HUES48 (cell line): Measurements from ENCODE around the gene UBA7.

Source experiments
- H3K27ac ChIP-seq: one replicate; pipeline ENCODE4 v1.7.0; 2013; ENCODE audit warnings: low read depth, low read length, inconsistent platforms
- H3K27me3 ChIP-seq: 2 replicates; pipeline ENCODE4 v1.6.1; 2013; ENCODE audit warnings: mild to moderate bottlenecking, low read length; ENCODE audit not compliant: control insufficient read depth, insufficient read depth
- H3K36me3 ChIP-seq: 2 replicates; pipeline ENCODE4 v1.6.1; 2013; ENCODE audit warnings: low read length; ENCODE audit not compliant: control insufficient read depth, insufficient read depth
- H3K4me1 ChIP-seq: 2 replicates; pipeline ENCODE4 v1.6.1; 2013; ENCODE audit warnings: mild to moderate bottlenecking, low read length; ENCODE audit not compliant: control insufficient read depth, insufficient read depth
- H3K4me3 ChIP-seq: 2 replicates; pipeline ENCODE4 v1.5.1; 2013; ENCODE audit warnings: mild to moderate bottlenecking, low read depth, low read length
- H3K9ac ChIP-seq: 2 replicates; pipeline ENCODE4 v1.6.1; 2013; ENCODE audit warnings: mild to moderate bottlenecking, low read depth, low read length, moderate library complexity
- H3K9me3 ChIP-seq: 2 replicates; pipeline ENCODE4 v1.6.1; 2013; ENCODE audit warnings: low read length; ENCODE audit not compliant: control insufficient read depth, insufficient read depth

UBA7 gene

GRCh38 chr3:49803465-49804140 lies 10.2 kb downstream of the UBA7 start:
- Histone ChIP-seq H3K9me3 (no peaks in the 10 kb centered on the region), H3K4me3 (peak overlapping the region; percentile 95), H3K36me3 (no peaks in the 10 kb centered on the region), H3K27ac (no peak overlapping the region), H3K9ac (no peak overlapping the region), H3K4me1 (peaks cover 14% of the 10 kb centered on the region), H3K27me3 (peaks cover 31% of the 10 kb centered on the region)

GRCh38 chr3:49802719-49803464 lies 10.9 kb downstream of the UBA7 start, which contains the start of gene INKA1:
Gene INKA1 (plus strand): TSS chr3:49803261. CDS start chr3:49803393, 132 bp downstream.
- no peaks in the 10 kb centered on the region for H3K9me3 ChIP-seq
- H3K9ac ChIP-seq: no peak within 1 kb of the TSS
- no peaks in the 10 kb centered on the region for H3K36me3 ChIP-seq
- no peak within 1 kb of the TSS for H3K27ac ChIP-seq
- H3K27me3 ChIP-seq: peaks cover 31% of the 10 kb centered on the region
- H3K4me1 ChIP-seq: peaks cover 14% of the 10 kb centered on the region
- peak within 1 kb of the TSS; percentile 95 for H3K4me3 ChIP-seq

GRCh38 chr3:49801160-49801559 lies 12.6 kb downstream of the UBA7 start:
- Histone ChIP-seq H3K9ac (no peak overlapping the region), H3K9me3 (no peaks in the 10 kb centered on the region)

GRCh38 chr3:49799761-49800160 lies 14.0 kb downstream of the UBA7 start, which contains the start of gene CDHR4:
Gene CDHR4 (minus strand): TSS chr3:49799873. CDS start chr3:49799812, 61 bp downstream.
- Histone ChIP-seq H3K4me3 (no peak within 1 kb of the TSS), H3K27me3 (peaks cover 24% of the 10 kb centered on the region), H3K9ac (no peak within 1 kb of the TSS), H3K4me1 (no peaks in the 10 kb centered on the region), H3K9me3 (no peaks in the 10 kb centered on the region), H3K36me3 (no peaks in the 10 kb centered on the region), H3K27ac (no peak within 1 kb of the TSS)

More at GRCh38 chr3:49801160-49801559, 12.6 kb downstream of the UBA7 start:
- Histone ChIP-seq H3K4me1 (peaks cover 6% of the 10 kb centered on the region; the same call in 1 of the 2 replicates), H3K27me3 (peaks cover 31% of the 10 kb centered on the region), H3K4me3 (no peak overlapping the region), H3K27ac (no peak overlapping the region), H3K36me3 (no peaks in the 10 kb centered on the region)

GRCh38 chr3:49799105-49799504 lies 14.6 kb downstream of the UBA7 start:
- H3K4me3 ChIP-seq: no peak overlapping the region
- no peaks in the 10 kb centered on the region for H3K4me1 ChIP-seq
- no peak overlapping the region for H3K27ac ChIP-seq
- H3K27me3 ChIP-seq: peaks cover 17% of the 10 kb centered on the region
- no peak overlapping the region for H3K9ac ChIP-seq
- H3K9me3 ChIP-seq: no peaks in the 10 kb centered on the region
- no peaks in the 10 kb centered on the region for H3K36me3 ChIP-seq

- Histone ChIP-seq H3K9me3 (no peaks in the 10 kb centered on the region), H3K36me3 (no peaks in the 10 kb centered on the region), H3K9ac (no peak overlapping the region), H3K4me1 (no peaks in the 10 kb centered on the region), H3K27ac (no peak overlapping the region), H3K4me3 (no peak overlapping the region), H3K27me3 (no peaks in the 10 kb centered on the region)
Measured at GRCh38 chr3:49794926-49795905, 18.5 kb downstream of the UBA7 start.

GRCh38 chr3:49794431-49794830 lies 19.3 kb downstream of the UBA7 start:
- no peak overlapping the region for H3K9ac ChIP-seq
- no peaks in the 10 kb centered on the region for H3K27me3 ChIP-seq
- no peaks in the 10 kb centered on the region for H3K36me3 ChIP-seq
- H3K9me3 ChIP-seq: no peaks in the 10 kb centered on the region
- no peak overlapping the region for H3K27ac ChIP-seq
- no peak overlapping the region for H3K4me3 ChIP-seq
- no peaks in the 10 kb centered on the region for H3K4me1 ChIP-seq

GRCh38 chr3:49793486-49794085 lies 20.2 kb downstream of the UBA7 start:
- Histone ChIP-seq H3K4me1 (no peaks in the 10 kb centered on the region), H3K27ac (no peak overlapping the region), H3K9ac (no peak overlapping the region), H3K9me3 (no peaks in the 10 kb centered on the region), H3K27me3 (no peaks in the 10 kb centered on the region), H3K36me3 (no peaks in the 10 kb centered on the region), H3K4me3 (no peak overlapping the region)

- Histone ChIP-seq H3K9ac (no peak overlapping the region), H3K4me3 (no peak overlapping the region), H3K36me3 (no peaks in the 10 kb centered on the region), H3K27ac (no peak overlapping the region), H3K4me1 (no peaks in the 10 kb centered on the region), H3K27me3 (no peaks in the 10 kb centered on the region), H3K9me3 (no peaks in the 10 kb centered on the region)
Measured at GRCh38 chr3:49792371-49793150, 21.2 kb downstream of the UBA7 start.

GRCh38 chr3:49791571-49791970 lies 22.2 kb downstream of the UBA7 start:
- H3K36me3 ChIP-seq: no peaks in the 10 kb centered on the region
- no peaks in the 10 kb centered on the region for H3K27me3 ChIP-seq
- H3K27ac ChIP-seq: no peak overlapping the region
- H3K4me1 ChIP-seq: peaks cover 3% of the 10 kb centered on the region; the same call in 1 of the 2 replicates
- no peaks in the 10 kb centered on the region for H3K9me3 ChIP-seq
- H3K9ac ChIP-seq: no peak overlapping the region
- H3K4me3 ChIP-seq: no peak overlapping the region
